ENCODE measurements around the gene B3GNT3. TPM values are rescaled to one million over a fixed set of nuclear protein-coding genes. Genes with fewer than 3 reads are reported as not detected.

B3GNT3 gene
- total RNA-seq, 1 donor from 2014 or later, result 88.2 TPM

DNA sequence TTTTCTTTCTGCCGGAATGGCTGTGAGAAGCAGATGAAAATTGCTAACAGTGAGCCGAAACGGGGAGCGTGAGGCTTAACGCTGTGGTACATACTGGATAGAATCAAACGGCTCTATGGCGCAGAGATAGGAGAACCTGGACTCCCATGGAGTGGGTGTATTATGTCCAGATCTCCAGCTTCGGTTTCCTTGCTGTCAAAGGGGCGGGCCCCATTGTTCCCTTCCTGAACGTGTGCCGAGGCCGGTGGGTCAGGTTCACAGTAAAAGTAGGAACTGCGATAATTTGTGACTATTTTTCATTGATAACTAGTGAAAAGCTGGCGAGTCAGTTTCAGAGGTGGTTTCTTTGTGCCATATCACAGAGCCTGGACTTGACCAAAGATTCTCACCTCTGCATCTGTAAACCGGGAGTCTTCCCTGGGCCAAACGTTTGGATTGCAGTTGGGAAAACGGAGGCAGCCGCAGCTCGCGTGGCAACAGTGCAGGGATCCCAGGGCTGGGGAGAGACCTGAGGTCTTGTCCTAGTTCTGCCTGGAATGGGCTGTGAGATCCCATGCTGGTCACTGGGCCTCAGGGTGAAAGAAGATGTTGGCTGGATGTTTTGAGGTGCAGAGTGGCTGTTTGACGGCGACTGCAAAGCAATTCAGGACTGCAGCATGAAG is 65.5 kb downstream of the B3GNT3 start:
- DNase-seq (ENCODE audit: low spot score), result no peak

- no peak for DNase-seq (ENCODE audit: low spot score)
Measured at GRCh38 chr19:17860993-17861360, 66.0 kb downstream of the B3GNT3 start.

DNA sequence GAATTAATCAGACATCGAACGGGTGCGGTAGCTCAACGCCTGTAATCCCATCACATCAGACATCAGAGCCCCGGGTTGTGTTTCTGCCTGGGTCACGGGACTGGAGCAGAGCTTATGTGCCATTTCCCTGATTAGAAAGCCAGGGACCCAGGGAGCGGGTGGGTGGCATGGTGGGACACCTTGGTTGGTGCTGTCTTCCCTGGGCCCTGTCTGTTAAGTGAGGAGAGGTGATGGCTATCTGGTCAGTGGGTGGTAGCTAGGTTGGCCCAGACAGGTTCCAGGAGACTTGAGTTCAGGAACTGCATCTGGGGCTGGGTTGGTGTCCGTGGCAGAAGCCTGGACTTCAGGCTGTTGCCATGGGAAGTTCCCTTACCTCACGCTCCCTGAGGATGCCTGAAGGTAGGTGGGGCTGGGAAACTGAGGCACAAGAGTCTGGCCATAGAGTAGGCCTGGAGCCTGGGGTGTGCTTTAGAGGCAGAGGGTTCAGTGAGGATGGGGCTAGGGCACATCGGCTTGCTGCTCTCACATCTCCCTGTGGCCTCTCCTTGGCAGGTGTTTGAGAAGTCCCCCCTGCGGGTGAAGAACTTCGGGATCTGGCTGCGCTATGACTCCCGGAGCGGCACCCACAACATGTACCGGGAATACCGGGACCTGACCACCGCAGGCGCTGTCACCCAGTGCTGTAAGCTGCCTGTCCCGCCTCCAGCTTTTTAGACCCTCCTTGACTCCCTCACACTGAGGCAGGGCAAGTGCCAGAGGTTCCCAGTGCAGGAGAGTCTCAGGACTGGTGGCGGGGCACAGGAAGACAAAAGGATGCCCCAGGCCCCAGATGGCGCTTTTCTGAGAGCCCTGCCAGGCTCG is 66.8 kb downstream of the B3GNT3 start:
- DNase-seq (ENCODE audit: low spot score), result no peak

DNA sequence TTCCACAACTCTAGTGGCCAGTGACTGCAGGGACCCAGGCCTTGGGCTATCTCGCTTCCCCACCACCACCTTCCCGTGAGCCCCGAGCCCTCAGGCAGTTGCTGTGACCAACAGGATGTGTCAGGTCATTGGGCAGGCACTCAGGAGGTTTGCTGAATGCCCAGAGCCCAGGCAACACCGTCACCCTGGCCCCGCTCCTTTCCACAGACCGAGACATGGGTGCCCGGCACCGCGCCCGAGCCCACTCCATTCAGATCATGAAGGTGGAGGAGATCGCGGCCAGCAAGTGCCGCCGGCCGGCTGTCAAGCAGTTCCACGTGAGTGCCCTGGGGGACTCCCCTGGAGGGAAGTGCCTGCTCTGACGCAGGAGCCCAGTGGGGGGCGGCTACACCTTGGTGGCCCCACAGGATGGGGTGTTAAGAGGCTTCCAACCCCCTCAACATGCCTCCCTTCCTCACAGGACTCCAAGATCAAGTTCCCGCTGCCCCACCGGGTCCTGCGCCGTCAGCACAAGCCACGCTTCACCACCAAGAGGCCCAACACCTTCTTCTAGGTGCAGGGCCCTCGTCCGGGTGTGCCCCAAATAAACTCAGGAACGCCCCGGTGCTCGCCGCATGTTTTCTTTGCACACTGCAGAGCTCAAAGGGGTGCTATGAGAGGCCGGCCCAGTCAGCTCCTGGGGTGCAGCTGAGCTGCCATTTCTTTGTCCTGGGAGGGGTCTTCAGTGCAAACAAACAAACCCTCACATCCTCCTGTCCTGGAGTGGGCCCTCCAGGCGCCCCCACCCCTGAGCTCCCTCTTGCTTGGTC is 68.0 kb downstream of the B3GNT3 start:
- DNase-seq (ENCODE audit: low spot score), result no peak

Other genes starting within 250 kb of the B3GNT3 start
- 66.3 TPM for gene COLGALT1, start 239.5 kb upstream of the B3GNT3 start, total RNA-seq
- gene UNC13A, start 106.8 kb upstream of the B3GNT3 start, total RNA-seq, result 1.4 TPM
- gene MAP1S, start 75.7 kb upstream of the B3GNT3 start, total RNA-seq, result 61.6 TPM
- gene FCHO1, start 43.7 kb upstream of the B3GNT3 start, total RNA-seq, result 4.8 TPM
- not detected for gene INSL3, start 26.4 kb downstream of the B3GNT3 start, total RNA-seq
- 16.8 TPM for gene JAK3, start 52.8 kb downstream of the B3GNT3 start, total RNA-seq
- 2,079 TPM for gene RPL18A, start 64.8 kb downstream of the B3GNT3 start, total RNA-seq
- gene SLC5A5, start 76.8 kb downstream of the B3GNT3 start, total RNA-seq, result 0.13 TPM
- 43.6 TPM for gene CCDC124, start 137.9 kb downstream of the B3GNT3 start, total RNA-seq
- gene KCNN1, start 172.0 kb downstream of the B3GNT3 start, total RNA-seq, result 0.34 TPM
- gene ARRDC2, start 213.0 kb downstream of the B3GNT3 start, total RNA-seq, result 32.9 TPM

All from ureter (tissue), 1 donor.